Measurements from ENCODE around the gene CLBA1.
A peak's percentile ranks its signal among the peaks of the same experiment; 100 is the strongest.

Gene CLBA1

DNA sequence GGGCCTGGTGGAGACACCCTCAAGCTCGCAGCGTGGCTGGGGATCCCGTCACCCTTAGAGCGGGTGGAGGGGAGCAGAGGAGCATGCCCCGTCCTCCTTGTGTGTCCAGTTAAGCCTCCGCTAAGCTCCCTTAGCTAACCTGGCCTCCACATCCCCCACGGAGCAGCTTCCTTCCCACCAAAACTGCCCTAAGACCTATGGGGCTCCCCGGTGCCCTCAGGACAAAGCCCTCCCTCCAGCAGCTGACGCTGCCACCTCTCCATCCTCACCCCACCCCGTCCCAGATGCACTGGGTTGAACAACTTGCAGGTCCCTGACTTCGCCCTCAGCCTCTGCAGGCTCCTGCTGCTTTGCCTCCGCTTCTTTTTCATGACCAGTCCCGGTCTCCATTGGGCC is 11.4 kb upstream of the CLBA1 start:
- TF ChIP-seq POLR2A (IDR thresholded peaks at IDR 0.05; ENCODE audit: low read depth, low read length) (no peak), TAF1 (IDR thresholded peaks at IDR 0.05; ENCODE audit: borderline replicate concordance, low read depth, low read length) (no peak), POLR2AphosphoS5 (IDR thresholded peaks at IDR 0.05; ENCODE audit: low read depth, low read length) (no peak)
- FAIRE-seq (no peak), DNase-seq (ENCODE audit: insufficient read length) (no peak)

DNA sequence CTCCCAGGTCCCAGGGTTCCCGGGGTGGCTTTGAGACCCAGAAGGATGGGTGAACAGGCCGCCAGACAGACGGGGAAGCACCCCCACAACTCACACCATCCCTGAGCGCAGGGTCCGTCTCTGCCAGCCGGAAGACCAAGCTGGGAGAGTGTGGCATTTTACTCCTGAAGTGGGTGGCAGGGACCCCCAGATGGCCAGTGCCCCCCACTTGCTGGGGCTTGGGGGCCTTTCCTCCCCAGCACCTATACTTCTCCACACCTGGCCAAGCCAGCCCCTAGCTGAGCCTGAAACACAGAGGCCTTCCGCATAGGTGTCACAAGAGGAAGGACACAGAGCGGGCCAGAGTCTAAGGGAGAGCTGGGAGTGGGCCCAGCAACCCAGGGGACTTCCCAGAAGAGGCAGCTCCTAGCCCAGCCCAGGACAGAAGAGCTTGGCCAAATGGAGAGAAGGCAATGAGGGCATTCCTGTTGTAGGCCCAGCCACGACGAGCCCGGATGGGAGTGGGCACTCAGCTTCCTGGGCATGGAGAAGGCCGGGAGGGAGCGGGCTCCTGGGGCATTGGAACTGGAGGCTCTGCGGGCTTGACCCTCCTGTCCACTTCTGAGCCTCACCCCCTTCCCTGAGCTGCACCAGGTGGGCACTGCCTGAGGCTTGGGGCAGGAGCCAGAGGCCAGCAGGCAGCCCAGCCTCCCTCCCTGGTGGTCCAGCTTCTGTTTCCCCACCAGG is 10.8 kb upstream of the CLBA1 start:
- no peak for DNase-seq (ENCODE audit: insufficient read length)
- FAIRE-seq = no peak
- TF ChIP-seq POLR2A (IDR thresholded peaks at IDR 0.05; ENCODE audit: low read depth, low read length) = no peak
- no peak for TF ChIP-seq POLR2AphosphoS5 (IDR thresholded peaks at IDR 0.05; ENCODE audit: low read depth, low read length)
- TF ChIP-seq TAF1 (IDR thresholded peaks at IDR 0.05; ENCODE audit: borderline replicate concordance, low read depth, low read length) = no peak

DNA sequence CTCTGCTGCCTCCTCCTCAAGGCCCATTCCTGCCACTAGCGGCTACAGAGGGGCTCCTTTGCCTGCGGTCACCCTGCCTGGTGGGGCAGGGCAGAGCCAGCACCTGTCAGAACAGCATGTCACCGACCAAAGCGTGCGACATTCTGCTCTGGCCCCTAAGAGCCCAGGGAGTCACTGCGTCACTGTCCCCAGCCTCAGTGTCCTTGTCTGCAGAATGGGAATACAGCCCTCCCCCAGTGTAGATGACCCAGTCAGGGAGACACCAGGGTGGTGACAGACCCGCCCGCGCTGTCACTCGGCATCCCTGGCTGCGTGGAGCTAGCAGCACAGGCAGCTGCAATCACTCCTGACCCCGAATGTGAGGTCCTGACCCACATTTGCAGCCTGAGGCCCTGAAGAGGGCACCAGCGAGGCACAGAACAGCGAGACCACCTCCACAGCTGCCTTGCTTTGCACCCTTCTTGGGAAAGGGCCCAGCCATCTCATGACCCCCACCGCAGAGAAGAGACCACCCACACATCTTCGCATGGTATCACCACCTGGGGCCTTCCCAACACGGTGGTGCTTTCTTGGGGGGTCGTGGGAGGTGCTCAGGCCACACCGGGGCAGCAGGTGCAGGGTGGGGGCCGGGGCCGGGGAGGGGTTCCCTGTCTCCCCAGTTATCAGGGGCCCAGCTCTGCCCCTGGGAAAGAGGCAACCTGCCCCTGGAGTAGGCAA is 9.9 kb upstream of the CLBA1 start:
- DNase-seq (ENCODE audit: insufficient read length) (no peak), FAIRE-seq (peak; percentile 54)
- TF ChIP-seq TAF1 (IDR thresholded peaks at IDR 0.05; ENCODE audit: borderline replicate concordance, low read depth, low read length) = no peak
- no peak for TF ChIP-seq POLR2A (IDR thresholded peaks at IDR 0.05; ENCODE audit: low read depth, low read length)
- TF ChIP-seq POLR2AphosphoS5 (IDR thresholded peaks at IDR 0.05; ENCODE audit: low read depth, low read length) = no peak

DNA sequence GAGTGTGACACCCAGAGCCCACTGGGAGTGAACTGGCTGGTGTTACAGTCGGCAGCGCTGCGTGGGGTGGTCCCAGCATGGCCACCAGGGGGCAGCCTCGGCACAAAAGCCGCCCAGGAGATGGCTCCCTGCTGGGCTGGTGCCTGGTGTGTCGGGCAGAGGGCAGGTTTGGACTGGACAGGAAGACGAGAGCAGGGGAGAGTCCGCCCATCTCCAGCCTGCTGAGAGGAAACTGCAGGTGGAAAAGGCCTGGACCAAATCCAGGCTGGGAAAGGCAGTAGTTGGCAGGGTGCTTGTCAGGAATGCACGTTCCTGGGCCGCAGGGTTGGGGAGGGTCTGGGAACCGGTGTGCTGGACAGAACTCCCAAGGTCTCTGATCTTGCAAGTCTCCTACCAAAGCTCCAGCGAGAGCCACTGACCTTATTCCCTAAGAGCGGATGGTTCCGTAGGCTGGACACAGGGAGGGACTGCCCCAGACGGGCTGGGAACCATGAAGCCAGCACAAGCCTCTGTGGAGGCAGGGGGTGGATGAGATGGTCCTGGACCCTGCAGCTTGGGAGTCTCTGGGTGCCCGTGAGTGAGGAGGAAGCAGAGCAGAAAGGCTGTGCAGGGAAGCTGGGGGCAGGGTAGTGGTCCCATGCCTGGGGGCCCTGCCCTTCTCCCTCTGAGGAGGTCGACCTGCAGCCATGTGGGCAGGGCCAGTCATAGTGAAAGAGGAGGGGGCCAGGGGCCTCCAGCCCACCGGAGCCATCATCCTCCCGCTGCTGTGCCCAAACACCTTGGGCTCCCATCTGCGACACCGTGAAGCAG is 9.2 kb upstream of the CLBA1 start:
- DNase-seq (ENCODE audit: insufficient read length) (peak; percentile 86), FAIRE-seq (peak; percentile 95)
- TF ChIP-seq POLR2AphosphoS5 (IDR thresholded peaks at IDR 0.05; ENCODE audit: low read depth, low read length) (no peak), POLR2A (IDR thresholded peaks at IDR 0.05; ENCODE audit: low read depth, low read length) (no peak), TAF1 (IDR thresholded peaks at IDR 0.05; ENCODE audit: borderline replicate concordance, low read depth, low read length) (no peak)

DNA sequence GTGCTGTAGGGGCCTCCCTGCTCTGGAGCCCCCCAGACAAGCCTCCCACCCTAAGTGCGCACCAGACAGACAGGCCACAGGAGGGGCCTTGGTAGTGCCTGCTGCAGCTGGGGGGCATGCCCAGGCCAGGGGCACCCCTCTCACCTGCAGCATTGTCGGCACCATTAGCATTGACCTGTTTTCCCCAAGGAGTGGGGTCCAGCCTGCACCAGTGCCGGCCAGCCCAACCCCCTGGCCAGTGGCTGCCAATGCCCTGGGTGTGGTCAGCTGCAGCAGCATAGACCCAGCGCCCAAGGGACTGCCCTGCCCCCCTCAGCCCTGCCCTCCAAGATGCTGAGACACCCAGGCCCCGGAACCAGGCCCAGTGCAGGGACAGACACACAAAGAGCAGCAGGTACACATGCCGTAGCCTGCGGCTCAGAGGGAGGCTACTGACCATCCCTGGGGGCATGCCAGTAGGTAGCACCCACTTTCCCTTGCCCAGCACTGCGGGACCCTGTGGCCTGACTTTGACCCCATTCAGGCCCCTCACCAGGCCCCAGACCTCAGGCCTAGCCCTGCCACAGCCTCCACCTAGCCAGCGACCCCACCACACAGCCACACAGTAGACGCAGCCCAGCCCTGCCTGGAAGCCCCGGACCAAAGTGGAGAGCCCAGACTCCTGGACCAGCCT is 8.4 kb upstream of the CLBA1 start:
- FAIRE-seq = no peak
- TF ChIP-seq POLR2A (IDR thresholded peaks at IDR 0.05; ENCODE audit: low read depth, low read length) (no peak), TAF1 (IDR thresholded peaks at IDR 0.05; ENCODE audit: borderline replicate concordance, low read depth, low read length) (no peak), POLR2AphosphoS5 (IDR thresholded peaks at IDR 0.05; ENCODE audit: low read depth, low read length) (no peak)
- DNase-seq (ENCODE audit: insufficient read length) = no peak

DNA sequence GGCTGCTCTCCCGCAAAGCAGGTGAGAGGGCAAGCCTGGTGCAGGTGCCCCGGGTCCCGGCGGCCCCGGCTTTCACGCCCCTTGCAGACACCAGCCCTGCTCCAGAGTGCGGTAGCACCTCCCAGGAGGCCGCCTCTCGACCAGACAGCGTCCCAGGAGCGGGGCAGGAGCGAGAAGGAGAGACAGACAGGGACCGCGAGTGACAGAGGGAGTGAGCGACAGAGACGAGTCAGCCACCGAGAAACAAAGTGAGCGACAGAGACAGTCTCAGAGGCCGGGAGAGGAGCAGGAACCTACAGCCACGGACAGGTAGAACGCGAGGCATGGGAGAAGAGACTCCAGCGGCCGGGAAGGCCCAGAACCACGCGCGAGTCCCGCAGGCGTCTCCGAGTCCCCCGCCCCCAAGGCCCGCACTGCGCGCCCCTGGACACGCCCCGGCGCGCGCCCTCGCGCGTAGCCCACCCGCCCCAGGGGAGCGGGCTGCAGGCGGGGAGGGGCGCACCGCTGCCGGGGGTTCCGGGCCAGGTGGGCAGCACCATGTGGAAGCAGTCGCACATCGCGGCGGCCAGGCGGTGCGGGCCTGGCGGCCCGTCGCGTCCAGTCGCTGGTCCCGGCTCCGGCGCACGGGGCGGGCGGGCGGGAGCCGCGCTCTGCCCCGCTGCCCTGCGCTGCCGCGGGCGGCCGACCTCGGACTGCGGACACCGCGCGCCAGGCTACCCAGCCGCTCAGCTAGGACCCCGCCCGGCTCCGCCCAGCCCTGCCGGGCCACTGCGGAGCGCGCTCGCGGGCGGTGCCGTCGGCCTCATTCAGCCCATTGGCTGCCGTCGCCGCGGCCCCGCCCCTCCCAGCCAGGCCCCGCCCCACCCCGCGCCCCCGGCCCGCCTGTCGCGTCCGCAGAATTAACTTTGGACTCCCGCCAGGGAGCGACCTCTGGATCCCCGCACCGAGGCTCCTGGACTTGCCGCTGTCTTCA is 7.6 kb upstream of the CLBA1 start, which contains the start of gene AHNAK2:
Gene AHNAK2 (minus strand): TSS at position 694 of the 973 bp plus-strand sequence. CDS start 137 bp downstream, at position 557.
- TF ChIP-seq POLR2AphosphoS5 (IDR thresholded peaks at IDR 0.05; ENCODE audit: low read depth, low read length) (no peak), TAF1 (IDR thresholded peaks at IDR 0.05; ENCODE audit: borderline replicate concordance, low read depth, low read length) (no peak)
- no peak for DNase-seq (ENCODE audit: insufficient read length)
- no peak for FAIRE-seq

DNA sequence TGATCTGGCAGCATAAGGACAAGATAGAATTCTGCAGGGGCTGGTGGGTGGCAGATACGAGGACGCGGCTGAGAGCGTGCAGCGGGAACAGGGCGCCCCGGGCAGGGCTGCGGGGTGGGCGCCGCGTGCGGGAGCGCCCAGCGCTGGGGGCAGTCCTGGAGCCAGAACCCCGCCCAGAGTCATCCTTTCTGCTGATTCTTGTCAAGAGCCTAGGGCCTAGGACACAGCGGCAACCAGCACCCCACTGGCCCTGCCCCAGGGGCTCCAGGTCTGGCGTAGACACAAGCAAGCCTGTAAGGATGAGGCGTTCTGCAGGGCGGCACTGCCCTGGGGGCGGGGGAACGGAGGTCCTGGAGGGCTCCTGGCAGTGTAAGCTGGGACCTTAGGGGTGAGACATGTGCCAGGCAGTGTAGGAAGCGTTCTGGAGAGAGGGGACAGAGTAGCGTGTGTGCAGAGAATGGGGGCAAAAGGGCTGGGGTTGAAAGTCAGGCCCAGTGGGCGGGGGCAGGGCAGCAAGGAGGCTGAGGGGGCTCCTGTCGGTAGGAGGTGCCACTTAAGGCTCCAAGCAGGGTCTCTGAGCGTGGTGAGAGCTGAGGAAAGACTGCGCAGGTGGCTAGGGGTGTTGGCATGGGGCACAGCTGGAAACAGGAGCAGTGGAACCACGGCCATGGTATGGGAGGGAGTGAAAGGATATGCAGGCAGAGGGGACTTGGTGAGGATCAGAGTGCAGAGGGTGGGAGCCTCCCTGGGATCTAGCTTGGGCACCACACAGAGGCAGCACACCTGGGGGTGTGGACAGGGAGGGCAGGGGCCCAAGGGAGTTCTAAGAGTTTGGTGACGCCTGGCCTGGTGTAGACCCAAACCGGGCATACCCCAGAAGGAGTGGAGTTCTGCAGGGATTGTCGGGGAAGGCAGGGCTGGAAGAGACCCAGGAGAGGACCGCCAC is 6.6 kb upstream of the CLBA1 start:
- FAIRE-seq (no peak), DNase-seq (ENCODE audit: insufficient read length) (no peak)
- TF ChIP-seq POLR2A (IDR thresholded peaks at IDR 0.05; ENCODE audit: low read depth, low read length) (no peak), POLR2AphosphoS5 (IDR thresholded peaks at IDR 0.05; ENCODE audit: low read depth, low read length) (no peak), TAF1 (IDR thresholded peaks at IDR 0.05; ENCODE audit: borderline replicate concordance, low read depth, low read length) (no peak)

DNA sequence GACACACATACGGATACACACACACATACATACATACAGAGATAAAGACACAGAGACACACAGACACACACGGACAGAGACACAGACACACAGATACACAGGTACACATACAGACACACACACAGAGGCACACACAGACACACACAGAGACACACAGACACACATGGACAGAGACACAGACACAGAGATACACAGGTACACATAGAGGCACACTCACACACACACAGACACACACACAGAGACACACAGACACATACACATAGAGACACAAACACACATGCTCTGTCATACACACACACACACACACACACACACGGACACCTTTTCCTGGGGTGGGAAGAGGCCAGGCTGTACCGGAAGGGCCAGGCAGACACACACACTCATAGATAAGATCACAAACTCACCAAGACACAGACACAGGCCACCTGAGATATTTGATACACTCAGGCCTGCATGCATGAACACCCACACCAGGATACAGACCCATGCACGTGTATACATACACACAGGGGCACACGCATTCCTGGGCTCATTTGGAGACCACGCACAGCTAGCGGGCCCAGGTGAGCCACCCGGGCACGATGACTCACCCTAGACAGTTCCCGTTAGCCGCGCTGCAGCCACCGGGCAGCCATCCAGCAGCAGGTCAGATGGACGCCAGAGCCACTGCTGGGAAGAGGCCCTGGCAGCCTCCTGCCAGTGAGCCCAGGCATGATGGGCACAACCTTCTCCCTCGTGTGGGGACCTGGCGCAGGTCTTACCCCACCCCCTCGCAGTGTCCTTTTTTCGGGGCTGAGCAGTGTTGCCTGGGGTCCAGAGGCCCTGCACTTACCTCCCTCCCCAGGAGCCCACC is 5.6 kb upstream of the CLBA1 start:
- FAIRE-seq = no peak
- DNase-seq (ENCODE audit: insufficient read length) = no peak
- TF ChIP-seq POLR2A (IDR thresholded peaks at IDR 0.05; ENCODE audit: low read depth, low read length) (no peak), POLR2AphosphoS5 (IDR thresholded peaks at IDR 0.05; ENCODE audit: low read depth, low read length) (no peak), TAF1 (IDR thresholded peaks at IDR 0.05; ENCODE audit: borderline replicate concordance, low read depth, low read length) (no peak)
